ENCODE results near the gene PCSK9. TPM values are rescaled to one million over a fixed set of nuclear protein-coding genes. Genes with fewer than 3 reads are reported as not detected.
"Not testable (repeated sequence)": the region's sequence is repeated elsewhere in the genome, so short reads cannot be mapped to it uniquely, and the experiment has no call there.

The PCSK9 gene
- total and polyA plus RNA-seq, 2 donors: 0.05 to 0.09 TPM

- Histone ChIP-seq H3K9me3 (ENCODE audit: control insufficient read depth in 2 of 2, insufficient read depth in 1 of 2, low read length in 1 of 2) (no peaks in the 10 kb centered on the region), H3K4me3 (ENCODE audit: low read length in 2 of 2) (no peak overlapping the region), H3K4me1 (ENCODE audit: control insufficient read depth in 2 of 2, insufficient read depth in 2 of 2, low read length in 2 of 2) (no peaks in the 10 kb centered on the region), H3K36me3 (ENCODE audit: control insufficient read depth in 2 of 2, insufficient read depth in 2 of 2, low read length in 1 of 2) (no peaks in the 10 kb centered on the region), H3K27me3 (ENCODE audit: control insufficient read depth in 2 of 2, insufficient read depth in 1 of 2, low read length in 1 of 2) (peaks cover 0 to 7% of the 10 kb centered on the region in 2 donors), H3K27ac (ENCODE audit: low read depth in 1 of 2, low read length in 1 of 2) (no peak overlapping the region)
- peak in 8 of 9 donors; percentile 21 to 65 (median 33) for DNase-seq (ENCODE audit: low read depth in 6 of 9, low spot score in 9 of 9)
- 66% methylated on average over 15 of the region's 15 CpGs for WGBS
Observed at GRCh38 chr1:55021942-55022546, 17.3 kb upstream of the PCSK9 start.

GRCh38 chr1:55024163-55024562, 15.2 kb upstream of the PCSK9 start:
- not testable (repeated sequence) for H3K36me3 ChIP-seq (ENCODE audit: control insufficient read depth in 2 of 2, insufficient read depth in 2 of 2, low read length in 1 of 2); DNase-seq (ENCODE audit: low read depth in 6 of 9, low spot score in 9 of 9)

GRCh38 chr1:55026682-55027081, 12.7 kb upstream of the PCSK9 start:
- not testable (repeated sequence) for H3K27ac ChIP-seq (ENCODE audit: low read depth in 1 of 2, low read length in 1 of 2); H3K36me3 ChIP-seq (ENCODE audit: control insufficient read depth in 2 of 2, insufficient read depth in 2 of 2, low read length in 1 of 2); H3K4me3 ChIP-seq (ENCODE audit: low read length in 2 of 2); H3K4me1 ChIP-seq (ENCODE audit: control insufficient read depth in 2 of 2, insufficient read depth in 2 of 2, low read length in 2 of 2); DNase-seq (ENCODE audit: low read depth in 6 of 9, low spot score in 9 of 9); H3K9me3 ChIP-seq (ENCODE audit: control insufficient read depth in 2 of 2, insufficient read depth in 1 of 2, low read length in 1 of 2); H3K27me3 ChIP-seq (ENCODE audit: control insufficient read depth in 2 of 2, insufficient read depth in 1 of 2, low read length in 1 of 2)
- 98% methylated on average over 3 of the region's 3 CpGs for WGBS

More at GRCh38 chr1:55024163-55024562, 15.2 kb upstream of the PCSK9 start:
- H3K4me1 ChIP-seq (ENCODE audit: control insufficient read depth in 2 of 2, insufficient read depth in 2 of 2, low read length in 2 of 2); H3K4me3 ChIP-seq (ENCODE audit: low read length in 2 of 2); H3K9me3 ChIP-seq (ENCODE audit: control insufficient read depth in 2 of 2, insufficient read depth in 1 of 2, low read length in 1 of 2); H3K27ac ChIP-seq (ENCODE audit: low read depth in 1 of 2, low read length in 1 of 2); H3K27me3 ChIP-seq (ENCODE audit: control insufficient read depth in 2 of 2, insufficient read depth in 1 of 2, low read length in 1 of 2): not testable (repeated sequence)
- WGBS: 97% methylated on average over 9 of the region's 10 CpGs

GRCh38 chr1:55031098-55031497, 8.2 kb upstream of the PCSK9 start:
- H3K27me3 ChIP-seq (ENCODE audit: control insufficient read depth in 2 of 2, insufficient read depth in 1 of 2, low read length in 1 of 2): peaks cover 0 to 21% of the 10 kb centered on the region in 2 donors
- not testable (repeated sequence) for H3K4me3 ChIP-seq (ENCODE audit: low read length in 2 of 2); H3K36me3 ChIP-seq (ENCODE audit: control insufficient read depth in 2 of 2, insufficient read depth in 2 of 2, low read length in 1 of 2); H3K4me1 ChIP-seq (ENCODE audit: control insufficient read depth in 2 of 2, insufficient read depth in 2 of 2, low read length in 2 of 2); H3K27ac ChIP-seq (ENCODE audit: low read depth in 1 of 2, low read length in 1 of 2); H3K9me3 ChIP-seq (ENCODE audit: control insufficient read depth in 2 of 2, insufficient read depth in 1 of 2, low read length in 1 of 2); DNase-seq (ENCODE audit: low read depth in 6 of 9, low spot score in 9 of 9)
- WGBS: 98% methylated on average over 5 of the region's 5 CpGs

GRCh38 chr1:55033265-55033614, 6.1 kb upstream of the PCSK9 start:
- Histone ChIP-seq H3K36me3 (ENCODE audit: control insufficient read depth in 2 of 2, insufficient read depth in 2 of 2, low read length in 1 of 2) (no peaks in the 10 kb centered on the region), H3K9me3 (ENCODE audit: control insufficient read depth in 2 of 2, insufficient read depth in 1 of 2, low read length in 1 of 2) (no peaks in the 10 kb centered on the region), H3K4me3 (ENCODE audit: low read length in 2 of 2) (no peak overlapping the region), H3K4me1 (ENCODE audit: control insufficient read depth in 2 of 2, insufficient read depth in 2 of 2, low read length in 2 of 2) (no peaks in the 10 kb centered on the region), H3K27ac (ENCODE audit: low read depth in 1 of 2, low read length in 1 of 2) (no peak overlapping the region), H3K27me3 (ENCODE audit: control insufficient read depth in 2 of 2, insufficient read depth in 1 of 2, low read length in 1 of 2) (peaks cover 8 to 38% of the 10 kb centered on the region in 2 donors)
- WGBS: 95% methylated on average over 7 of the region's 7 CpGs
- no peak for DNase-seq (ENCODE audit: low read depth in 6 of 9, low spot score in 9 of 9)

GRCh38 chr1:55034476-55035133, 4.7 kb upstream of the PCSK9 start:
- peaks cover 20 to 51% of the 10 kb centered on the region in 2 donors for H3K27me3 ChIP-seq (ENCODE audit: control insufficient read depth in 2 of 2, insufficient read depth in 1 of 2, low read length in 1 of 2)
- no peak for DNase-seq (ENCODE audit: low read depth in 6 of 9, low spot score in 9 of 9)
- no peaks in the 10 kb centered on the region for H3K9me3 ChIP-seq (ENCODE audit: control insufficient read depth in 2 of 2, insufficient read depth in 1 of 2, low read length in 1 of 2)
- no peak overlapping the region for H3K27ac ChIP-seq (ENCODE audit: low read depth in 1 of 2, low read length in 1 of 2)
- no peaks in the 10 kb centered on the region for H3K4me1 ChIP-seq (ENCODE audit: control insufficient read depth in 2 of 2, insufficient read depth in 2 of 2, low read length in 2 of 2)
- 95% methylated on average over 6 of the region's 6 CpGs for WGBS
- no peaks in the 10 kb centered on the region for H3K36me3 ChIP-seq (ENCODE audit: control insufficient read depth in 2 of 2, insufficient read depth in 2 of 2, low read length in 1 of 2)
- H3K4me3 ChIP-seq (ENCODE audit: low read length in 2 of 2): no peak overlapping the region

GRCh38 chr1:55035904-55036303, 3.4 kb upstream of the PCSK9 start:
- WGBS: 62% methylated on average over 4 of the region's 4 CpGs
- no peaks in the 10 kb centered on the region for H3K9me3 ChIP-seq (ENCODE audit: control insufficient read depth in 2 of 2, insufficient read depth in 1 of 2, low read length in 1 of 2)
- no peak overlapping the region for H3K4me3 ChIP-seq (ENCODE audit: low read length in 2 of 2)
- peaks cover 33 to 64% of the 10 kb centered on the region in 2 donors for H3K27me3 ChIP-seq (ENCODE audit: control insufficient read depth in 2 of 2, insufficient read depth in 1 of 2, low read length in 1 of 2)
- H3K4me1 ChIP-seq (ENCODE audit: control insufficient read depth in 2 of 2, insufficient read depth in 2 of 2, low read length in 2 of 2): no peaks in the 10 kb centered on the region
- H3K27ac ChIP-seq (ENCODE audit: low read depth in 1 of 2, low read length in 1 of 2): no peak overlapping the region
- DNase-seq (ENCODE audit: low read depth in 6 of 9, low spot score in 9 of 9): no peak
- no peaks in the 10 kb centered on the region for H3K36me3 ChIP-seq (ENCODE audit: control insufficient read depth in 2 of 2, insufficient read depth in 2 of 2, low read length in 1 of 2)

- H3K9me3 ChIP-seq (ENCODE audit: control insufficient read depth in 2 of 2, insufficient read depth in 1 of 2, low read length in 1 of 2): peaks cover 0 to 3% of the 10 kb centered on the region in 2 donors
- DNase-seq (ENCODE audit: low read depth in 6 of 9, low spot score in 9 of 9): no peak
- no peak overlapping the region for H3K4me3 ChIP-seq (ENCODE audit: low read length in 2 of 2)
- H3K27ac ChIP-seq (ENCODE audit: low read depth in 1 of 2, low read length in 1 of 2): no peak overlapping the region
- WGBS: 86% methylated on average over 8 of the region's 8 CpGs
- H3K36me3 ChIP-seq (ENCODE audit: control insufficient read depth in 2 of 2, insufficient read depth in 2 of 2, low read length in 1 of 2): no peaks in the 10 kb centered on the region
- peaks cover 41 to 83% of the 10 kb centered on the region in 2 donors for H3K27me3 ChIP-seq (ENCODE audit: control insufficient read depth in 2 of 2, insufficient read depth in 1 of 2, low read length in 1 of 2)
- no peaks in the 10 kb centered on the region for H3K4me1 ChIP-seq (ENCODE audit: control insufficient read depth in 2 of 2, insufficient read depth in 2 of 2, low read length in 2 of 2)
Observed at GRCh38 chr1:55037733-55038551, 1.4 kb upstream of the PCSK9 start.

- WGBS: 94% methylated on average over 3 of the region's 3 CpGs
- H3K27ac ChIP-seq (ENCODE audit: low read depth in 1 of 2, low read length in 1 of 2): no peak overlapping the region
Observed at GRCh38 chr1:55038552-55038838, 853 bp upstream of the PCSK9 start.

More at GRCh38 chr1:55038552-55038838, 853 bp upstream of the PCSK9 start:
- Histone ChIP-seq H3K27me3 (ENCODE audit: control insufficient read depth in 2 of 2, insufficient read depth in 1 of 2, low read length in 1 of 2) (peaks cover 41 to 81% of the 10 kb centered on the region in 2 donors), H3K36me3 (ENCODE audit: control insufficient read depth in 2 of 2, insufficient read depth in 2 of 2, low read length in 1 of 2) (no peaks in the 10 kb centered on the region), H3K4me1 (ENCODE audit: control insufficient read depth in 2 of 2, insufficient read depth in 2 of 2, low read length in 2 of 2) (no peaks in the 10 kb centered on the region), H3K9me3 (ENCODE audit: control insufficient read depth in 2 of 2, insufficient read depth in 1 of 2, low read length in 1 of 2) (peaks cover 0 to 3% of the 10 kb centered on the region in 2 donors), H3K4me3 (ENCODE audit: low read length in 2 of 2) (no peak overlapping the region)
- no peak for DNase-seq (ENCODE audit: low read depth in 6 of 9, low spot score in 9 of 9)

Data from thymus (tissue), 11 donors.